SH-SY5Y (cell line): ENCODE results near the gene MOV10.

Experiments used
- GATA2 ChIP-seq: IDR thresholded peaks from 2 replicates; pipeline ENCODE4 v1.6.1; 2011; ENCODE audit warnings: mild to moderate bottlenecking, low read depth, low read length
- GATA3 ChIP-seq: IDR thresholded peaks from 2 replicates; pipeline ENCODE4 v1.6.1; 2011; ENCODE audit warnings: low read depth, mild to moderate bottlenecking, low read length, moderate library complexity

The MOV10 gene

GRCh38 chr1:112712191-112712590 is 37.7 kb downstream of the MOV10 start:
- TF ChIP-seq GATA3: no peak
- no peak for TF ChIP-seq GATA2

- TF ChIP-seq GATA2 (no peak), GATA3 (no peak)
Observed at GRCh38 chr1:112712701-112713128, 38.3 kb downstream of the MOV10 start.

GRCh38 chr1:112713466-112714312 is 39.2 kb downstream of the MOV10 start:
- TF ChIP-seq GATA2 (no peak), GATA3 (no peak)

- TF ChIP-seq GATA2 (no peak), GATA3 (no peak)
Observed at GRCh38 chr1:112714313-112715263, 40.1 kb downstream of the MOV10 start.

- TF ChIP-seq GATA3 (no peak), GATA2 (no peak)
Observed at GRCh38 chr1:112715264-112716053, 41.0 kb downstream of the MOV10 start, which contains the start of gene PPM1J. Gene PPM1J (minus strand): TSS chr1:112715332. CDS start chr1:112715301, 31 bp downstream.

GRCh38 chr1:112716133-112716720 is 41.8 kb downstream of the MOV10 start:
- TF ChIP-seq GATA2: no peak
- TF ChIP-seq GATA3: no peak

GRCh38 chr1:112717263-112717873 is 42.9 kb downstream of the MOV10 start:
- TF ChIP-seq GATA3 (no peak), GATA2 (no peak)

- TF ChIP-seq GATA2 (no peak), GATA3 (no peak)
Observed at GRCh38 chr1:112718691-112719418, 44.4 kb downstream of the MOV10 start.

GRCh38 chr1:112719706-112720105 is 45.2 kb downstream of the MOV10 start:
- TF ChIP-seq GATA3 (no peak), GATA2 (no peak)

- no peak for TF ChIP-seq GATA2
Observed at GRCh38 chr1:112720800-112721199, 46.3 kb downstream of the MOV10 start.

GRCh38 chr1:112721966-112722524 is 47.6 kb downstream of the MOV10 start:
- TF ChIP-seq GATA3: no peak
- TF ChIP-seq GATA2: no peak
